Aorta (tissue), 5 donors: ENCODE data around the gene PRND. TPM values are rescaled to one million over a fixed set of nuclear protein-coding genes. Genes with fewer than 3 reads are reported as not detected.
"Not testable (repeated sequence)": the region's sequence is repeated elsewhere in the genome, so short reads cannot be mapped to it uniquely, and the experiment has no call there.

Experiments
- ATAC-seq: fragments of 200-7000 bp; cut with Tn5 transposase; one replicate; pipeline ENCODE4 v1.9.1; 2022; ENCODE audit warnings: moderate library complexity; ENCODE audit not compliant: low FRiP score
- DNase-seq, 2 donors: peaks; one replicate each; pipeline ENCODE4 v3.0.0-alpha.2; 2020
- H3K27ac ChIP-seq, 2 donors: one replicate each; pipeline ENCODE4 v1.5.1; 2013; ENCODE audit warnings: low read length in 2 of 2, mild to moderate bottlenecking in 2 of 2, moderate library complexity in 2 of 2, control low read depth in 1 of 2, inconsistent platforms in 1 of 2, low read depth in 1 of 2
- H3K27me3 ChIP-seq, 2 donors: one replicate each; pipeline ENCODE4 v1.6.1; 2013; ENCODE audit warnings: control low read depth in 1 of 2, low read length in 1 of 2, mild to moderate bottlenecking in 1 of 2, moderate library complexity in 1 of 2; ENCODE audit not compliant: insufficient read depth in 2 of 2, control insufficient read depth in 1 of 2
- H3K36me3 ChIP-seq, 2 donors: one replicate each; pipeline ENCODE4 v1.6.1; 2013; ENCODE audit warnings: control low read depth in 1 of 2, low read length in 1 of 2, mild to moderate bottlenecking in 1 of 2; ENCODE audit not compliant: insufficient read depth in 2 of 2, control insufficient read depth in 1 of 2
- H3K4me1 ChIP-seq, 2 donors: one replicate each; pipeline ENCODE4 v1.6.1; 2013; ENCODE audit warnings: low read length in 2 of 2, control low read depth in 1 of 2, mild to moderate bottlenecking in 1 of 2, moderate library complexity in 1 of 2; ENCODE audit not compliant: insufficient read depth in 2 of 2, control insufficient read depth in 1 of 2
- H3K4me3 ChIP-seq, 2 donors: one replicate each; pipeline ENCODE4 v1.5.1; 2013; ENCODE audit warnings: low read length in 2 of 2, control low read depth in 1 of 2, mild to moderate bottlenecking in 1 of 2
- H3K9me3 ChIP-seq: one replicate; pipeline ENCODE4 v1.6.1; 2013; ENCODE audit warnings: mild to moderate bottlenecking, low read length; ENCODE audit not compliant: control insufficient read depth
- WGBS, 2 donors: extraction: QIAGEN DNeasy Blood & Tissue Kit; methylation state at CpG; one replicate each; pipeline ENCODE4 v1.1.7; 2013; 5-methylcytosine and 5-hydroxymethylcytosine counted together
- intact Hi-C, 2 donors: fragments of 100-400 bp; cut with DNase I; formaldehyde crosslinking; loops; one replicate each; pipeline versions ENCODE4 v1.14.2 to v1.15.0; 2022
- polyA plus RNA-seq, 2 donors: library from polyadenylated mRNA; stranded (reverse); fragments of 200-250 nt; gene quantifications; one replicate each; pipeline ENCODE4 v1.2.3, GENCODE V29; 2013
- total RNA-seq, 2 donors: library from RNA; stranded (reverse); fragmentation: NEBNext Ultra II Directional; extraction: Animal tissue kit (Norgen Biotek cat#: 25700); gene quantifications; one replicate each; pipeline ENCODE4 v1.2.1, GENCODE V29; 2021
- donor health status: healthy with polysubstance abuse.
- donor health status: Bipolar disorder and iron deficiency.
- donor health status: DM: no; HTN: no; CAD: no.
- donor health status: DM: no; HTN: no; CAD: no.
- donor health status: DM: yes; HTN: yes; CAD: no.

PRND gene
- total and polyA plus RNA-seq, 4 donors: 1.3 TPM; not detected in 3

DNA sequence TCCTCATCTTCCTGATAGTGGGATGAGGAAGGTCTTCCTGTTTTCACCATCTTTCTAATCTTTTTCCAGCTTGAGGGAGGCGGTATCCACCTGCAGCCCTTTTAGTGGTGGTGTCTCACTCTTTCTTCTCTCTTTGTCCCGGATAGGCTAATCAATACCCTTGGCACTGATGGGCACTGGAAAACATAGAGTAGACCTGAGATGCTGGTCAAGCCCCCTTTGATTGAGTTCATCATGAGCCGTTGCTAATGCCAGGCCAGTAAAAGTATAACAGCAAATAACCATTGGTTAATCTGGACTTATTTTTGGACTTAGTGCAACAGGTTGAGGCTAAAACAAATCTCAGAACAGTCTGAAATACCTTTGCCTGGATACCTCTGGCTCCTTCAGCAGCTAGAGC, 21.8 kb upstream of the PRND start:
- no peaks in the 10 kb centered on the region for H3K27me3 ChIP-seq
- H3K4me3 ChIP-seq: no peak overlapping the region
- H3K9me3 ChIP-seq: no peaks in the 10 kb centered on the region
- WGBS, 2 donors: 93 to 95% methylated on average over 3 of the region's 3 CpGs
- no peaks in the 10 kb centered on the region for H3K4me1 ChIP-seq
- ATAC-seq (no peak), DNase-seq (no peak)
- intact Hi-C loops: no loop called here
- peaks cover 0 to 3% of the 10 kb centered on the region in 2 donors for H3K36me3 ChIP-seq
- no peak overlapping the region for H3K27ac ChIP-seq

- DNase-seq: no peak
- H3K27me3 ChIP-seq: no peaks in the 10 kb centered on the region
- intact Hi-C loops: no loop called here
- no peaks in the 10 kb centered on the region for H3K4me1 ChIP-seq
- peaks cover 0 to 3% of the 10 kb centered on the region in 2 donors for H3K36me3 ChIP-seq
- H3K4me3 ChIP-seq: no peak overlapping the region
- no peak for ATAC-seq
- 73 to 76% methylated on average over 7 of the region's 7 CpGs for WGBS, 2 donors
- no peaks in the 10 kb centered on the region for H3K9me3 ChIP-seq
- H3K27ac ChIP-seq: no peak overlapping the region
Measured at GRCh38 chr20:4702562-4703280, 19.0 kb upstream of the PRND start.

DNA sequence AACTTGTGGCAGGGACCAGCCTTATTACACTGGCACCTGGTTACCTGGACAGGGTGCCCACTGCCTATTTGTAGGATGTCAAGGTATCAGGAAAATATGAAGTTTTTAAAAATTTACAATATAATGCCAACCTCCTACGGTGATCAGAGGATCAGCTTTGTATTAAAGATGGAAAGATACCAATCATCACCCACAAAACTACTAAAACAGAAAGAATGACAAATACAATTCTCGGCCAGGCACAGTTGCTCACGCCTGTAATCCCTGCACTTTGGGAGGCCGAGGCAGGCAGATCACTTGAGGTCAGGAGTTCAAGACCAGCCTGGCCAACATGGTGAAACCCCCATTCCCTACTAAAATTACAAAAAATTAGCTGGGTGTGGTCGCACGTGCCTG, 18.4 kb upstream of the PRND start:
- Histone ChIP-seq H3K27me3 (no peaks in the 10 kb centered on the region), H3K4me1 (no peaks in the 10 kb centered on the region), H3K27ac (no peak overlapping the region), H3K9me3 (no peaks in the 10 kb centered on the region), H3K36me3 (peaks cover 0 to 3% of the 10 kb centered on the region in 2 donors), H3K4me3 (no peak overlapping the region)
- DNase-seq: no peak
- no peak for ATAC-seq
- WGBS, 2 donors: 91 to 92% methylated on average over 6 of the region's 6 CpGs
- intact Hi-C loops: no loop called here

GRCh38 chr20:4706941-4707340, 14.8 kb upstream of the PRND start:
- DNase-seq: not testable (repeated sequence)

DNA sequence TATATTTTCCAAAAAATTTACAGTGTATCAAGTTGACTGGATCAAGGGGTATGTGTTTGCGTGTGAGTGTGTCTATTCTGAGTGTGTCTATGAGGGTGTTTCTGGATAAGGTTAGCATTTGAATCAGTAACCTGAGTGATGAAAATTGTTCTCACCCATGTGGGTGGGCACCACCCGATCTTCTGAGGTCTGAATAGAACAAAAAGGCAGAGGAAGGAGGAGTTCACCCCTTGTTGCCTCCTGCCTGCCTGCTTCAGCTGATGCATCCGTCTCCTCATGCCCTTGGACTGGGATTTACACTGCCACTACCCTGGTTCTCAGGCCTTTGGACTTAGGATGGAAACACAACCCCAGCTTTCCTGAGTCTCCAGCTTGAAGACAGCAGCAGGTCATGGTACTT, 13.7 kb upstream of the PRND start:
- WGBS, 2 donors: 73 to 83% methylated on average over 3 of the region's 3 CpGs
- DNase-seq (no peak), ATAC-seq (no peak)
- no peak overlapping the region for H3K27ac ChIP-seq
- H3K36me3 ChIP-seq: no peaks in the 10 kb centered on the region
- no peaks in the 10 kb centered on the region for H3K9me3 ChIP-seq
- H3K4me3 ChIP-seq: no peak overlapping the region
- no peaks in the 10 kb centered on the region for H3K4me1 ChIP-seq
- no peaks in the 10 kb centered on the region for H3K27me3 ChIP-seq
- intact Hi-C loops: no loop called here

More at GRCh38 chr20:4706941-4707340, 14.8 kb upstream of the PRND start:
- H3K27ac ChIP-seq, ATAC-seq, H3K4me1 ChIP-seq, H3K9me3 ChIP-seq, H3K36me3 ChIP-seq, intact Hi-C loops, H3K27me3 ChIP-seq, H3K4me3 ChIP-seq: not testable (repeated sequence)
- WGBS, 2 donors: 94 to 98% methylated on average over 12 of the region's 12 CpGs

GRCh38 chr20:4708856-4709255, 12.9 kb upstream of the PRND start:
- DNase-seq (no peak), ATAC-seq (no peak)
- intact Hi-C loops: no loop called here
- Histone ChIP-seq H3K4me1 (no peaks in the 10 kb centered on the region), H3K9me3 (no peaks in the 10 kb centered on the region), H3K27me3 (no peaks in the 10 kb centered on the region), H3K27ac (no peak overlapping the region), H3K4me3 (no peak overlapping the region), H3K36me3 (no peaks in the 10 kb centered on the region)
- WGBS, 2 donors: 93 to 96% methylated on average over 3 of the region's 3 CpGs

DNA sequence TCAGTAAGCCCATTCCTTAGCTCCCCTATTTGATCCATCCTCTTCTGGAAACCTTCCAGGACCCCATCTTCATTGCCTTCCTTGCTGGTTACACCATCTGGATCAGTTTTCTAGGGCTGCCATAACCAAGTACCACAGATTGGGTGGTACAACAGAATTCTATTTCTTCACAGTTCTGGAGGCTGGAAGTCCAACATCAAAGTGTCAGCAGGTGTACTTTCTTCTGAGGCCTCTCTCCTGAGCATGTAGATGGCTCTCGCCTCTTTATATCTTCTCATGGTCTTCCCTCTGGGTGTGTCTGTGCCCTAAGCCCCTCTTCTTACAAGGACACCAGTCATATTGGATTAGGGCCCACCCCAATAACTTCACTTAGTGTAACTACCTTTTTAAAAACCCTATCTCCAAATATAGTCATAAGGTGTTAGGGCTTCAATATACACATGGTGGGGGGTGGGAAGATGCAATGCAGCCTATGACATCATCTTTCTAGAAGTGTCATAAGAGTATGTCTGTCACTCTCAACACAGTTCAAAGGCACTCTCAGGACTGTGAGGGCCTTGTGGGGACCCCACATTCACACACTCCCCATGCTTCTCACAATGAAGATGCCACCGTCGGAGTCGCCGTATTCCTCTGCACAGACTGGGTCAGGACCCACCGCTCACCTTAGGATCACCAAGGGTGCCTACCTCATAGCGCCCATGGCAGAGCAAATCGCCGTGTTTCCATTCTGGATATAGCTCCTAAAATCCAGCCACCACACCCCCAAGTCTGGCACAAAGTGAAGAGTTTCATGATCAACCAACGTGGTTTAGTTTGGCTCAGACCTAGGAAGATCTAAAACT, 12.2 kb upstream of the PRND start:
- no peaks in the 10 kb centered on the region for H3K4me1 ChIP-seq
- 96 to 97% methylated on average over 10 of the region's 10 CpGs for WGBS, 2 donors
- DNase-seq: no peak
- H3K4me3 ChIP-seq: no peak overlapping the region
- no peak overlapping the region for H3K27ac ChIP-seq
- ATAC-seq: no peak
- no peaks in the 10 kb centered on the region for H3K9me3 ChIP-seq
- no peaks in the 10 kb centered on the region for H3K27me3 ChIP-seq
- intact Hi-C loops: no loop called here
- no peaks in the 10 kb centered on the region for H3K36me3 ChIP-seq

DNA sequence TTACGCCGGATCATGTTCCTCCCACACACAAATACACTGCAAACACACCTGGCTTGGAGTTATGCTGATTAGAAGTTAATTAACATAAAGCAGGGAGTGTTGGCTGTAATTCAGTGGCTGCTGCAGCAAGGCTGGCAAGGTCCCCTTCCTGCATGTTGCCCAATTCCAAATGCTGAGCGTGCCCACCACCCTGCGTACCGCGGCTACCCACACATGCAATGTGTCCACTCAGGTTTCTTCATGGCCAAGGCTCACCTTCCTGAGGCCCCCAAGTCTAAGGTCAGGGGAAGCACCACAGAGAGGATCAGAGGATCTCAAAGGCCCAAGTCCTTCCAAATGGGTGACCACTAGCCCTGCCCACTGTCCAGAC, 11.6 kb upstream of the PRND start:
- H3K27ac ChIP-seq: no peak overlapping the region
- no peaks in the 10 kb centered on the region for H3K9me3 ChIP-seq
- ATAC-seq (no peak), DNase-seq (no peak)
- no peaks in the 10 kb centered on the region for H3K27me3 ChIP-seq
- intact Hi-C loops: no loop called here
- H3K4me3 ChIP-seq: no peak overlapping the region
- 95 to 96% methylated on average over 6 of the region's 6 CpGs for WGBS, 2 donors
- no peaks in the 10 kb centered on the region for H3K4me1 ChIP-seq
- no peaks in the 10 kb centered on the region for H3K36me3 ChIP-seq

GRCh38 chr20:4711511-4711910, 10.2 kb upstream of the PRND start:
- 89 to 90% methylated on average over 5 of the region's 5 CpGs for WGBS, 2 donors
- no peak for DNase-seq
- no peaks in the 10 kb centered on the region for H3K27me3 ChIP-seq
- H3K4me3 ChIP-seq: no peak overlapping the region
- intact Hi-C loops: no loop called here
- ATAC-seq: no peak
- no peak overlapping the region for H3K27ac ChIP-seq
- no peaks in the 10 kb centered on the region for H3K9me3 ChIP-seq
- H3K4me1 ChIP-seq: no peaks in the 10 kb centered on the region
- H3K36me3 ChIP-seq: no peaks in the 10 kb centered on the region
